ENCODE data around the gene REG4. TPM values are rescaled to one million over a fixed set of nuclear protein-coding genes. Genes with fewer than 3 reads are reported as not detected.
"Not testable (repeated sequence)": the region's sequence is repeated elsewhere in the genome, so short reads cannot be mapped to it uniquely, and the experiment has no call there.

The REG4 gene
- total and polyA plus RNA-seq, 4 donors, result 0.08 to 0.19 (median 0.15) TPM; not detected in 1

DNA sequence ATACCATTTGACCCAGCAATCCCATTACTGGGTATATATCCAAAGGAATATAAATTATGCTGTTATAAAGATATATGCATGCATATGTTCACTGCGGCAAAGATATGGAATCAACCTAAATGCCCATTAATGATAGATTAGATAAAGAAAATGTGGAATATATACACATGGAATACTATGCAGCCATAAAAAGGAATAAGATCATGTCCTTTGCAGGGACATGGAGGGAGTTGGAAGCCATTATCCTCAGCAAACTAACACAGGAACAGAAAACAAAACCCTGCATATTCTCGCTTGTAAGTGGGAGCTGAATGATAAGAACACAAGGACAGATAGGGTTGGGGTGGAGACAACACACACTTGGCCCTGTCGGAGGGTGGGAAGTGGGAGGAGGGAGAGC is 19.8 kb upstream of the REG4 start (continued):
- TF ChIP-seq, protein P1, sequence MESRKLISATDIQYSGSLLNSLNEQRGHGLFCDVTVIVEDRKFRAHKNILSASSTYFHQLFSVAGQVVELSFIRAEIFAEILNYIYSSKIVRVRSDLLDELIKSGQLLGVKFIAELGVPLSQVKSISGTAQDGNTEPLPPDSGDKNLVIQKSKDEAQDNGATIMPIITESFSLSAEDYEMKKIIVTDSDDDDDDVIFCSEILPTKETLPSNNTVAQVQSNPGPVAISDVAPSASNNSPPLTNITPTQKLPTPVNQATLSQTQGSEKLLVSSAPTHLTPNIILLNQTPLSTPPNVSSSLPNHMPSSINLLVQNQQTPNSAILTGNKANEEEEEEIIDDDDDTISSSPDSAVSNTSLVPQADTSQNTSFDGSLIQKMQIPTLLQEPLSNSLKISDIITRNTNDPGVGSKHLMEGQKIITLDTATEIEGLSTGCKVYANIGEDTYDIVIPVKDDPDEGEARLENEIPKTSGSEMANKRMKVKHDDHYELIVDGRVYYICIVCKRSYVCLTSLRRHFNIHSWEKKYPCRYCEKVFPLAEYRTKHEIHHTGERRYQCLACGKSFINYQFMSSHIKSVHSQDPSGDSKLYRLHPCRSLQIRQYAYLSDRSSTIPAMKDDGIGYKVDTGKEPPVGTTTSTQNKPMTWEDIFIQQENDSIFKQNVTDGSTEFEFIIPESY (IDR thresholded peaks at IDR 0.05), result no peak
- TF ChIP-seq, protein P2, sequence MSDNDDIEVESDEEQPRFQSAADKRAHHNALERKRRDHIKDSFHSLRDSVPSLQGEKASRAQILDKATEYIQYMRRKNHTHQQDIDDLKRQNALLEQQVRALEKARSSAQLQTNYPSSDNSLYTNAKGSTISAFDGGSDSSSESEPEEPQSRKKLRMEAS (IDR thresholded peaks at IDR 0.05), result no peak
- TF ChIP-seq, protein P3, sequence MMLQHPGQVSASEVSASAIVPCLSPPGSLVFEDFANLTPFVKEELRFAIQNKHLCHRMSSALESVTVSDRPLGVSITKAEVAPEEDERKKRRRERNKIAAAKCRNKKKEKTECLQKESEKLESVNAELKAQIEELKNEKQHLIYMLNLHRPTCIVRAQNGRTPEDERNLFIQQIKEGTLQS (IDR thresholded peaks at IDR 0.05), result no peak
- TF ChIP-seq RXRA (IDR thresholded peaks at IDR 0.05), result no peak
- no peak for TF ChIP-seq EGR1 (IDR thresholded peaks at IDR 0.05; ENCODE audit: low read depth in 2 of 2)

DNA sequence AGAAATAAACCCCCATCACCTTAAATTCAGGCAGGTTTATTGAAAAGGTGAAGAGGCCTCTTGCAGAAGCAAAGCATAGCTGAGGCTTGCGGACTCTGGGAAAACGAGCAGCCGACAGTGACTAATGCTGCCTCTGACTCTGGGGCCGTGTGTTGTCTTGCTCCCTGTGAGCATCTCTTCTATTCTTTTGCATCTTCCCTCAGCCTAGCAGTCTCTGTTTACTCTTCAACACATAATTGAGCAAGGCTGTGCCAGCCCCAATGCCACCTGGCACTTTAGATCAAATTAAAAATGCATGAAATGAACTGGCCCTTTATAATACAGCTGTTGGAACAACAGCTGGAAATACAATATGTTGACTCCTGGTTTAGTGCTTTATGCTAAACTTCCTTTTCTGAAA is 18.4 kb upstream of the REG4 start:
- Histone ChIP-seq H3K9ac (ENCODE audit: low read depth in 1 of 2, low read length in 2 of 2) (no peak overlapping the region), H3K27ac (ENCODE audit: low read depth in 1 of 2, low read length in 2 of 2) (no peak overlapping the region), H3K9me3 (ENCODE audit: control insufficient read depth in 4 of 4, low read length in 3 of 4) (no peaks in the 10 kb centered on the region), H3K4me3 (ENCODE audit: low read depth in 1 of 3, low read length in 3 of 3) (no peak overlapping the region), H3K36me3 (ENCODE audit: control insufficient read depth in 4 of 4, insufficient read depth in 3 of 4, low read depth in 1 of 4, low read length in 3 of 4) (no peaks in the 10 kb centered on the region), H3K4me1 (ENCODE audit: control insufficient read depth in 4 of 4, insufficient read depth in 4 of 4, low read length in 3 of 4) (no peaks in the 10 kb centered on the region), H3K27me3 (ENCODE audit: control insufficient read depth in 4 of 4, insufficient read depth in 4 of 4, low read length in 3 of 4) (no peaks in the 10 kb centered on the region)
- WGBS, result 88% methylated on average over 4 of the region's 4 CpGs
- DNase-seq (ENCODE audit: low spot score), result no peak
- TF ChIP-seq, protein P4, sequence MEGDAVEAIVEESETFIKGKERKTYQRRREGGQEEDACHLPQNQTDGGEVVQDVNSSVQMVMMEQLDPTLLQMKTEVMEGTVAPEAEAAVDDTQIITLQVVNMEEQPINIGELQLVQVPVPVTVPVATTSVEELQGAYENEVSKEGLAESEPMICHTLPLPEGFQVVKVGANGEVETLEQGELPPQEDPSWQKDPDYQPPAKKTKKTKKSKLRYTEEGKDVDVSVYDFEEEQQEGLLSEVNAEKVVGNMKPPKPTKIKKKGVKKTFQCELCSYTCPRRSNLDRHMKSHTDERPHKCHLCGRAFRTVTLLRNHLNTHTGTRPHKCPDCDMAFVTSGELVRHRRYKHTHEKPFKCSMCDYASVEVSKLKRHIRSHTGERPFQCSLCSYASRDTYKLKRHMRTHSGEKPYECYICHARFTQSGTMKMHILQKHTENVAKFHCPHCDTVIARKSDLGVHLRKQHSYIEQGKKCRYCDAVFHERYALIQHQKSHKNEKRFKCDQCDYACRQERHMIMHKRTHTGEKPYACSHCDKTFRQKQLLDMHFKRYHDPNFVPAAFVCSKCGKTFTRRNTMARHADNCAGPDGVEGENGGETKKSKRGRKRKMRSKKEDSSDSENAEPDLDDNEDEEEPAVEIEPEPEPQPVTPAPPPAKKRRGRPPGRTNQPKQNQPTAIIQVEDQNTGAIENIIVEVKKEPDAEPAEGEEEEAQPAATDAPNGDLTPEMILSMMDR (IDR thresholded peaks at IDR 0.05; ENCODE audit: low read depth, low read length, missing input control), result no peak
- TF ChIP-seq, protein P1 (IDR thresholded peaks at IDR 0.05), result no peak
- TF ChIP-seq GABPA (IDR thresholded peaks at IDR 0.05 in 1 of 2, conservative IDR thresholded peaks at IDR 0.05 in 1 of 2), result no peak

DNA sequence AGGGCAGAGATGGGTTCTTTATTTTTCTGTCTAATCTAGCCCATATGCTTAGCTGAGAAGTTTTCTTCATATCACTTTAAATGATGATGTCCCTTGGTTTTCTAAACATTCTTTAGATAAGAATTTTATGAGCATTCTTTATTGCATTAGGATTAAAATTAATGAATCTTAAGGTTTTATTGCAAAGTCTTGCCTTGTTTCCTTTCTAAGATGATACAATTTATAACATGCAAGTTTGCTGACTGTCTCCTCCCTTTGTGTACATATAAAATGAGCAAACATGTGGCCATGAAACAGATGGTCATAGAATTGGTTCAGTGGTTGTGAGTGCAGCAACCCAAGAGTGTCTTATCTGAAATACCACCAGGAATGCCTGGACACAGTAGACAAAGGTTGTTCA is 17.7 kb upstream of the REG4 start:
- H3K4me3 ChIP-seq (ENCODE audit: low read depth in 1 of 3, low read length in 3 of 3); H3K9me3 ChIP-seq (ENCODE audit: control insufficient read depth in 4 of 4, low read length in 3 of 4); H3K27ac ChIP-seq (ENCODE audit: low read depth in 1 of 2, low read length in 2 of 2); H3K36me3 ChIP-seq (ENCODE audit: control insufficient read depth in 4 of 4, insufficient read depth in 3 of 4, low read depth in 1 of 4, low read length in 3 of 4); H3K9ac ChIP-seq (ENCODE audit: low read depth in 1 of 2, low read length in 2 of 2); H3K4me1 ChIP-seq (ENCODE audit: control insufficient read depth in 4 of 4, insufficient read depth in 4 of 4, low read length in 3 of 4); H3K27me3 ChIP-seq (ENCODE audit: control insufficient read depth in 4 of 4, insufficient read depth in 4 of 4, low read length in 3 of 4); DNase-seq (ENCODE audit: low spot score): not testable (repeated sequence)

DNA sequence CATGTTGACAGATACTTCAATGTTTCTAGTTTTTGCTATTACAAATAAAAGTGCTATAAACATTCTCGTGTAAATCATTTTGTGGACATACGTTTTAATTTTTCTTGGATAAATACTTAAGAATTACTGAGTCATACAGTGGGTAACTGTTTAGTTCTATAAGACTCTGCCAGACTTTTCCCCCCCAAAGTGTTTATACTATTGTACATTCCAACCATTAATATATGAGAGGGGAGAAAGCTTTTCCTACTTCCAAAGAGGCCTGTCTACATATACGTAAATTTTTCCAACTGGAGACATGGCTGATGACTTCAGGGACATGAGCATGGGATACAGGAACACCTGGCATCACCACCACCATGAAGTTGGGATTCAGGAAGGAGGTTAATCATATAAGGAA is 17.0 kb upstream of the REG4 start:
- Histone ChIP-seq H3K27ac (ENCODE audit: low read depth in 1 of 2, low read length in 2 of 2) (no peak overlapping the region), H3K4me3 (ENCODE audit: low read depth in 1 of 3, low read length in 3 of 3) (no peak overlapping the region), H3K27me3 (ENCODE audit: control insufficient read depth in 4 of 4, insufficient read depth in 4 of 4, low read length in 3 of 4) (no peaks in the 10 kb centered on the region), H3K36me3 (ENCODE audit: control insufficient read depth in 4 of 4, insufficient read depth in 3 of 4, low read depth in 1 of 4, low read length in 3 of 4) (no peaks in the 10 kb centered on the region), H3K9me3 (ENCODE audit: control insufficient read depth in 4 of 4, low read length in 3 of 4) (no peaks in the 10 kb centered on the region), H3K9ac (ENCODE audit: low read depth in 1 of 2, low read length in 2 of 2) (no peak overlapping the region), H3K4me1 (ENCODE audit: control insufficient read depth in 4 of 4, insufficient read depth in 4 of 4, low read length in 3 of 4) (no peaks in the 10 kb centered on the region)
- DNase-seq (ENCODE audit: low spot score), result no peak
- 88% methylated on average over 3 of the region's 3 CpGs for WGBS
- TF ChIP-seq, protein P4 (IDR thresholded peaks at IDR 0.05; ENCODE audit: low read depth, low read length, missing input control), result no peak
- TF ChIP-seq, protein P2 (IDR thresholded peaks at IDR 0.05), result no peak
- TF ChIP-seq, protein P5, sequence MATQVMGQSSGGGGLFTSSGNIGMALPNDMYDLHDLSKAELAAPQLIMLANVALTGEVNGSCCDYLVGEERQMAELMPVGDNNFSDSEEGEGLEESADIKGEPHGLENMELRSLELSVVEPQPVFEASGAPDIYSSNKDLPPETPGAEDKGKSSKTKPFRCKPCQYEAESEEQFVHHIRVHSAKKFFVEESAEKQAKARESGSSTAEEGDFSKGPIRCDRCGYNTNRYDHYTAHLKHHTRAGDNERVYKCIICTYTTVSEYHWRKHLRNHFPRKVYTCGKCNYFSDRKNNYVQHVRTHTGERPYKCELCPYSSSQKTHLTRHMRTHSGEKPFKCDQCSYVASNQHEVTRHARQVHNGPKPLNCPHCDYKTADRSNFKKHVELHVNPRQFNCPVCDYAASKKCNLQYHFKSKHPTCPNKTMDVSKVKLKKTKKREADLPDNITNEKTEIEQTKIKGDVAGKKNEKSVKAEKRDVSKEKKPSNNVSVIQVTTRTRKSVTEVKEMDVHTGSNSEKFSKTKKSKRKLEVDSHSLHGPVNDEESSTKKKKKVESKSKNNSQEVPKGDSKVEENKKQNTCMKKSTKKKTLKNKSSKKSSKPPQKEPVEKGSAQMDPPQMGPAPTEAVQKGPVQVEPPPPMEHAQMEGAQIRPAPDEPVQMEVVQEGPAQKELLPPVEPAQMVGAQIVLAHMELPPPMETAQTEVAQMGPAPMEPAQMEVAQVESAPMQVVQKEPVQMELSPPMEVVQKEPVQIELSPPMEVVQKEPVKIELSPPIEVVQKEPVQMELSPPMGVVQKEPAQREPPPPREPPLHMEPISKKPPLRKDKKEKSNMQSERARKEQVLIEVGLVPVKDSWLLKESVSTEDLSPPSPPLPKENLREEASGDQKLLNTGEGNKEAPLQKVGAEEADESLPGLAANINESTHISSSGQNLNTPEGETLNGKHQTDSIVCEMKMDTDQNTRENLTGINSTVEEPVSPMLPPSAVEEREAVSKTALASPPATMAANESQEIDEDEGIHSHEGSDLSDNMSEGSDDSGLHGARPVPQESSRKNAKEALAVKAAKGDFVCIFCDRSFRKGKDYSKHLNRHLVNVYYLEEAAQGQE (IDR thresholded peaks at IDR 0.05), result no peak
- TF ChIP-seq HNF4A (conservative IDR thresholded peaks at IDR 0.05), result no peak

All from liver (tissue), 9 donors.